NCI-H187 (cell line): ENCODE results near the gene SLIT1.

Experiments
- DNase-seq, 2 experiments: peaks; one replicate each; lab custom pipeline; 2025; lab: John Stamatoyannopoulos, UW

Gene SLIT1

DNA sequence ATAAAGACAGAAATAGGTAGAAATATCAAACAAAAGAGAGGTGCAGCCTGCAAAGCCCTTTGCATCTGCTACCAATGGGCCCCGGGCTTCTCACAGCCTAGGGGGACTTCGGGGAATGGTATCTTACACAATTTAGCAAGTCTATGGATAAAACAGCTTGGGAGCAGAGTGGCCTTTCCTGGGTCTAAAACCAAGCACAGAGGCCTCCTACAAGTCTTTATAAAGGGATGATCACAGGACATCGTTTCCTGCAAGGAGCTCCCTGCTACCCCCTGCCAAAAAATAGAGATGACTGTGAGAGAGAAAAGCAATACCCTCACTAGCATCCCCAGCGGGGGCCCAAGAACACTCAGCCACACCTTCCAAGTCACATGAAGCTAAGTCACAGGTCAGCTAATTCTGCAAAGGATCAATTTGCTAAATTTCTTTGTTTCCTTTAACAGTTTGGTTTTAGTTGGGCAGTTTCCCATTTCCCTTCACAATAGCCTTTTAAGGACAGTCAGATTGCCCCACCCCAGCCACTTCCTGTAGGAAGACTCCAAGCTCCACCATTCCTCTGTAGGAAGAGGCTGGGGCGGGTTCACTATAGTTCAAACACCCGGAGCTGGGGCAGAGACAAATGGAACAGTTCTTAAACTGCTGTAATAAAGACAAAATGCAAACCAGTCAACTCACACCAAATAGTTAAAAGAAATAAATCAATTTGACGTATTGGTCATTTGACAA is 105.5 kb downstream of the SLIT1 start:
- no peak for DNase-seq

DNA sequence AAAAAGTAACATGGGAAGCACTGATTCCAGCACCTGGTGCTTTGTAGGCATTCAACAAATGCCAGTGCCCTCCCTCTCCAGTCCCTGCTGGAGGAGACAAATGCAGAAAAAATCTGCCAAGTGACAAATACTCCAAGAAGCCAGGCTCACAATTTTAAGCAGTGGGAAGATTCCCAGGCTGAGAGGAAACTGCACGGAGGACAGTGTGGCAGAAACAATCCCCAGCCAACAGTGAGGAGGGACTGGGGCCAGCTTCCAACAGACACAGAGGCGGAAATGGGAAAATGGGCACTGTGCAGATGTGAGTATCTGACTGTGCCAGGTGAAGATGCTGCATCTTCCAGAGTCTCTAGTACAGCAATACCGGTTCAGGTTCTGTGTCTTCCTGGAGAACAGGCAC is 106.3 kb downstream of the SLIT1 start:
- no peak for DNase-seq

DNA sequence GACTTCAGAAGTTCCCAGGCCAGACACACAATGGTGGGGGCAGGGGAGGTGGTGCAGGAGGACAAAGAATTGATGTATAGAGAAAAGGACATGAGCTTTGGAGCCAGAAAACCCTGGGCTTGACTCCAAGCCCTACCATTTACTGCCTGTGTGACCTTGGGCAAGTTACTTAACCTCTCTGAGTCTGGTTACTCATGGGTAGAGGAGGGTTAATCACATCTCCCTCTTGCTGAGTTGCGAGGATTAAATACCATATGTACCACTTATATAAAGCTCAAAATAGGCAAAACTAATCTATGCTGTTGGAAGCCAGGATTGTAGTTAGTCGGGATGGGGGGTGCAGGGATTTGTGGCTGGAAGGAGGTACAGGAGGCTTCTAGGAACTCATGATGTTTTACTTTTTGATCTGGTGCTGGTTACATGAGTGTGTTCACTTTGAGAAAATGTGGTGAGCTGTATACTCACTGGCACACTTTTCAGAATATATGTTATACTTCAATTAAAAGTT is 106.8 kb downstream of the SLIT1 start:
- no peak for DNase-seq

DNA sequence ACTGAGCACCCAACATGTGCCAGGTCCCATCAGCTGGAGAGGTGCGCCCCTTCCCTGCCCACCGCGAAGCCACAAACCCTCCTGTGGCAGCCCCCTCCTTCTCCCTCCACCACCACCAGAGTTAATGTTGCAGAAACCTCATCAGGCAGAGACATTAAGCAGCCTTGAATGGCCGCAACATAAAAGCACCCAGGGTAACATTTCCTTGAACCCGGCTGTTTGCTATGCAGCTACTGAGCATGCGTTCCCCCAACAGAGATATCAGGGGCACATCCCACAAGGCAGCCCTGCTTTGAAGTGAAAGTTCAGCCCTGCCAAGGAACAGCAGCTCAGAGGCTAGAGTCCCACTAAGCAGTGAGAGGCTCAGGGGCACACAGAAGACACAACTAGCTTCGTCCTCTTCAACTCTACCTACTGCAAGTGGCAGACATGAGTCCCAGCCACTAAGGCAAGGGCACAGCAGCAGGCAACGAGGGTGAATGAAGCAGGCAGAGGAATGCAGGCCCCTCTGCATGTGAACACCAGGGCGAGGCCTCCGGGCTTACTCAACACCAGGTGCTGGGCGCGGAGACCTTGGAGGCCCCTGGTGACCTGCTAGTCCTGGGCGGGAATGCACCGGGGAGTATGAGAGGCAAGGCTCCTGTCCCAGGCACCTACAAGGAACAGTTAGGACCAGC is 107.4 kb downstream of the SLIT1 start:
- no peak for DNase-seq

DNA sequence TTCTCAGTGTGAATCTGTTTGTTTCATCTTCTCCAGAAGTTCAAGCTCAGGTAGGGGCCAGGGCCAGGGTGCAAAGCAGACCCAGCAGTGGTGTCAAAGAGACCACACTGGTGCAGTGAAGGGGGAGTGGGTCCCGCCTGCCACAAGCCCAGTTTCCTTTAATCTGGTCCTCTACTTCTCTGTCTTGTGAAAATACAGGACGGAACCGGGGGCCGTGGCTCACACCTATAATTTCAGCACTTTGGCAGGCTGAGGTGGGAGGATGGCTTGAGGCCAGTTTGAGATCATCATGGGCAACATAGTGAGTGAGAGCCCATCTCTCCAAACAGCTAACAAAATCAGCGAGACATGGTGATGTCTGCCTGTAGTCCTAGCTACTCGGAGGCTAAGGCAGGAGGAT is 109.0 kb downstream of the SLIT1 start:
- no peak for DNase-seq

DNA sequence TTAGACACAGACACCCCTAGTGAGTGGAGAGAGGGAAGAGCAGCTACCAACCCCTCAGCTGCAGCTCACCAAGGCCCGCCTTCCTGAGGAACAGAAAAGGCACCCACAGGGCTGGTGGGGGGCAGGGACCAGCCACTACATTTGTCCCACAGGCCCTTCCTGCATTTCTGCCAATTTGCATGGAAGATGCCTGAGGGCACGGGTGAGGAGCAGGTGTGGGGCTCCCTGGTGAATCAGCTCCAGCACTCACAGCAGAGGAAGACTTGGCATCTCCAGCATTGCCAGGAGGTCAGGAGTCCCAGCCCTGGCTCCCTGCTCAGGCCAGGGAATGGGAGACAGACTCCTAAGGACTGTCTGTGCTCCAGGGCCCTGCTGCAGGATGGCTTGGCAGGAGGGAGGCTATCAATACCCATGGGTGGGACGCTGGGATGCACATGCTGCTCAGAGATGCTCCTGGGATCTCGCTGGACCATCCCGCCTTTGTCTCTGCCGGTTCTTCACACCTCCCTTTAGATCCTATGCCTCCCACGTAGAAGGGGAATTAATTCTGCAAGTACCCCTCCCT is 109.7 kb downstream of the SLIT1 start:
- DNase-seq, result no peak

DNA sequence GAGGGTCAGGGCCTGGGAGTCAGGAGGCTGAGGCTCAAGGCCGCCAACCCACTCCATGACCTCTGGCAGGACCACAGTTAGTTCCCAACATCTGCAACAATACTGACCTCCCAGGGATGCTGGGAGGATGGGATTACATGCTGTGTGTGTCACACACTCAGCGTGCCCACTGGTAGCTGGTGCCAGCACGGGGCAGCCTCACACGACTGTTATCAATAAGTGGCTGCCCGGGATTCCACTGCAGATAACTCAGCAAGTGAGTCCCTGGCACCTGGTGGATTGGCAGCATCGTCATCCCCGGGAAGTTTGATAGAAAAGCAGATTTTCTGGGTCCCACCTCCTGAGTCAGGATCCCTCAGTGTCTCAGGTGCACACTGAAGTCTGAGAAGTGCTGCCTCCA is 110.3 kb downstream of the SLIT1 start:
- no peak for DNase-seq

DNA sequence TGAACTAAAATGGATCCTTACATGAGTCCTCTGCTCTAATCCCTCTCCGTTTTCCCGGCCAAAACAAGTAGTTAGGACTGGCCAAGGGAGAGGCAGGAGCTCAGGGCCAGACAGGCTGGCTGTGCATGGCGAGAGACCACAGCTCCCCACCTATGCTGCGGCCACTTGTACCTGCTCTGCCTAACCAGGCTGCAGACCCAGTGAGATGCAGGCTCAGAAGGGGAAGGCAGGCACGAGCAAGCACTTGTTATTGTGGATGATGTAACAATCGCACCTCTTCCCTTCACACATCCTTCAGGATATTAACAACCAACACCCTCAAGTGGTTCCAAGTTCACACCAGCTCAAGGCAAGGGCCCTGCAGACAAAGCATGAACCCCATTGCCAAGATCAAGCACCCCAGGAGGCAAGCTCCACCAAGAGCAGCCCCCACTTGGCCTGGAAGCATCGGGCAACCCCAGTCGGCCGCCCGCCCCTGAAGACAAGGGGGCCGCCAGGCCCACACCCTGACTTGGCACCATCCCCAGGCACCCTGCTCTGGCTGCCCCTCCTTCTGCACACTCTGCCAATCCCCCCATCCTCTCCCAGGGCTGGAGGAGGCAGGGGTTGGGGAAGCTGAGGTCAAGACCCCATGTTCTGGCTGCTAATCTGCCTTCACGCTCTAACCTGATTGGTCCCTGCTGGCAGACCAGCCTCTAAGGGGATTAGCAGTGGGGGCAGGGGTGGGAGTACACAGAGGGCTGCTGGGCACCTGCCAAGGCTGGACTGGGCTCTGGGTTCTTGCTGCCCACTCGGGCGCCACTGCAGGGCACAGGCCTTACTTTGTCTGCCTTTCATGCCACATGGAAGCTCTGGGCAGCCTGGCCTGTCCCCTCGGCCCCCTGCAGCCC is 111.3 kb downstream of the SLIT1 start:
- no peak for DNase-seq

DNA sequence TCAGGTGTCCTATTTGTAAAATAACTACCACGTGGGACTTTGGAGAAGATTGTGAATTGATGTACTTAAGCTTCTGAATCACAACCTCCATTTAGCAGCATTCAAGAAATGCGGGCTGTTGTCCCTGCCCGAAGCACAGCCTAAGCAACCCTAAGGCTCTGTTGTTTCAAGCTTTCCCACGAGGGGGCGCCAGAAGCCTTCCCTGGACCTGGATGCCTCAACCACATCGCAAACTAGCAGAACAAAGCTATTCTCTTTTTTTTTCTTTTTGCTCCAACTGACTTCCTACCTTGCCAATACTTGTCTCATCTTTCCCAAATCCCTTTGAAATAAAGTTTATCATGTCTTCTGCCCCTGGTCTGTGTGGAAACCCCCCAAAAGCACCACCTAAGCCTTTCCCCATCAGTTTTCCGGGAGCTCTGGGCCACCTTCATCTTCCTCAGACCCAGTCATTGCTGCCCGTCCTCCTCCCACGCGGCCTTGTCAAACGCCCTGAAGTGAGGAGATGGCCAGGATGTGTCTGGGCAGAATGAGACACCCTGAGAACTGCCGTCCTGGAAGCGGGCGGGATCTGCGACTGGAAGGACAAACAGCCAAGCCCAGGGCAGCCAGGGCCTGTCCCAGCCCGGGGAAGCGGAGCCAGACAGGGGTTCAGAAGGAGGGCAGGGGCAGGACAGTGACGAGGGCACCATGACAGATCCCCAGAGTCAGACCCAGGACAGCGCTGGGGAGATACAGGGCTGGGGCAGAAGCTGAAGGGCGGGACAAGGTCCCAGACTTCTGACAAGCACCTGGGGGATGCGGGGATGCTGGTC is 112.7 kb downstream of the SLIT1 start:
- peak; percentile 24 to 51 for DNase-seq

DNA sequence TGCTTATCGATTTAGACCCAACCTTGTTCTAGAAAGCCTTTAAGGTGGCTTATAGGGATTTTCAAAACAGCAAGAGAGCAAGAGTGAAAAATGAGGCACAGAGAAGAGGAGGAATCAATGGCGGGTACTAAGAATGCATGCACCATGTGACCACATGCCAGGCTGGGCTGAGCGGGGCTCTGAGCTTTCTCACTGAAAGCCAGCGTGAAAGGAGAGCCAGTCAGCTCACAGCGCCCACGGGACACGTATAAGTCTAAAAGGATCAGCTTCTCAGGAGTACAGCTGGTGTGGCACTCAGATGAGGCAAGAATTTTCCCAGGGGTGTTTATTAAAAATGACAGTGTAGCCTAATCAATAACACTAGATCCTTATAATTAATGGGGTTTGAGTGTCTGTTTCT is 114.3 kb downstream of the SLIT1 start:
- no peak for DNase-seq

DNA sequence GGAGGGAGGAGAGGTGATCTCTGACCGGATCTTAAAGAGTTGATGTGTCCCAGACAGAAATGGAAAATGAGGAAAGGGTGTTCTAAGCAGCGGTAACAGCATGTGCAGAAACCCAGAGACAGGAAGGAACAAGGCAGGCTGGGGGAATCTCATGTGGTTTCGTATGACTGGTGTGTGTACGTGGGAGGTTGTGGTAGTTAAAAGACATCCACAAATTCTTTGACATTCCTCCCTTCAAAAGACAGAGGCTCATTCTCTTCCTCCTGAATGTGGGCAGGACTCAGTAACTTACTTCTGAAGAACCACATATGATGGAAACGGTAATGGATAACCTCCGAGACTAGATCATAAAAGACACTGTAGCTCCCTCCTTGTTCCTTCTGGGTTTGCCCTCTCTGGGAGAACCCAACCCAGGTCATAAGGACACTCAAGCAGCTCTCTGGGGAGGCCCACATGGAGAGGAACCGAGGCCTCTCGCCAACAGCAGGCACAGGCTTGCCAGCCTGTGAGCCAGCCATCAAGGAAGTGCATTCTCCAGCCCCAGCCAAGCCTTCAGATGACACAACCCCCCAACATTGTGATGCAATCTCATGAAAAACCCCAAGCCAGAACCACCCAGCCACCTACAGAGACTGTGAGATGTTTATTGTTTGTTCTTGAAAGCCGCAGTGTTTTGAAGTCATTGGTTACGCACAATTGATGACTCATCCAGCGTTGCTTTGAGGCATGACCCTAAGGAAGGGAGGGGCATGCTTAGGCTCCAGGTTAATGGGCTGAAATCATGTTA is 116.0 kb downstream of the SLIT1 start:
- DNase-seq, result no peak

DNA sequence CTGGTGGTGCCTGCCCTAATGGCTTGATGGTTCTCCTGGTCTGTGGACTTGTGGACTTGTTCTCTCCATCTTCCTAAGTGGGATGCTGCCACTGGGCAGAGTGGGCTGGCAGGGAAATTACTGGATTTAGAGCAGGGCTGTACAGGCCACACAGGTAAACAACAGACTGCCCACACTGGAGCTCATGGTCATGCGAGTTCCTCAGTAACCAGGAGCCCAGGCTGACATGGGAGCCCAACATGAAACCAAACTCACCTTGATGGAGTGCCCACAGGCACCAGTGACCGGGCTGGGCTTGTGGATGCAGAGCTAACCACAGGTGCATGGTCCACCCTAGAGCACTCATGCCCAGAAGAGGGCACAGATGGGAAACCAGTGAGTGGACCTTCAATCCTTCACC is 116.7 kb downstream of the SLIT1 start:
- no peak for DNase-seq

DNA sequence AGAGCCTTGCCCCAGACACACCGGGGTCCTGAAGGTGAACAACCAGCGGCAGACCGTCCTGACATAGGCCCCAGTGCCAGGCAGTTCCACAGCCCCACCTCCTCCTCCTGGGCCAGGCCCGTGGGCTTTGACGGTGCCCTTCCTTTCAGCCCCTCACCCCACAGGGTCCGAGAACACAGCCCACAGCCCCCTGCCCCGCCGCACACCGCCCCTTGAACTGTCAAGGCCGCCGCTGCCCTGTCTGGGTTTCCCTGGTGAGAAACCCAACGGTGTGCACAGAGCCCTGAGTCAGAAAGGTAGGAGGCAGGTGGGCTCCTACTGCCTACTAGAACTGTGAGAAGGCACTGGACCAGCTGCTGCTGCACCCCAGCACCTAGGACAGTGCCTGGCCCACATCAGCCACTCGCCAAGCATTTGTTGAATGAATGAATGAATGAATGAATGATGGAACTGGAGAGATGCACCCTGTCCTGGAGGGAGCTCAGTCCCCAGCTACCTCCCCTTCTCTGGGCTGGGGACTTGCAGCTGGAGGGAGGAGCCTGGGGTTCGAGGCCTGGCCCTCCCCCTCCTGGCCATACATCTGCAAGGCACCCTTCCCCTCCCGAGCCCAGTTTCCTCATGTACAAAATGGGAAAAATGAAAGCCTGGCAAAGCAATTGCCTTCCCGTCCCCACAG is 117.9 kb downstream of the SLIT1 start:
- no peak for DNase-seq

DNA sequence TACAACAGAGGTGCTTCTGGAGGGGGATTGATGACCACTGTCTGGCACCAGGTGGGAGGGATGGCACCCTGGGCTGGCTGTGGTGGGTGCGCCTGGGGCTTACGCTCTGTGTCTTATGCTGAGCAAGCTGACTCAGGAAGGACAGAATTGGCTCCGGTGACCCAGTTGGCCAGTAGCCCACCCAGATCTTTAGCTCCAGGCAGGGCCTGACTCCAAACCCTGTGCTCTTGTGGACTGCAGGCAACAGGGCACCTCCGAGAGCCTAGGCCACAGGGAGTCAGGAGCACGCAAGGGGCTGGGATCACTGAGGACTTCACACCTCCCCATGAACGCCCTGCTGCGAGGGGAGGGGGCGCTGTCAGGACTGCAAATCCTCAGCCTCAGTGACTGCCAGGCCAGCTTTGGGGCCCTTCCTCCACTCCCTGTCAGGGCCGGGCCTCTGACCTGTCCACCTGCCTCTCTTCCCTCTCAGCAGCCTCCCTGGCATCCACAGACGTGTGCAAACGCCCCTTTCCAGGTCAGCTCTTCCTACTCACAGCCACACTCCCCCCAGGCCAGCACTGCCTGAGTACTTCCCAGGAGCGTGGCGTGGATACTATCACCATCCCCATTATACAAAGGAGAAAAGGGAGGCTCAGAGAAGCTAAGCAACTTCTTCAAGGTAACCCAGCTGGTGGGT is 118.7 kb downstream of the SLIT1 start:
- no peak for DNase-seq

DNA sequence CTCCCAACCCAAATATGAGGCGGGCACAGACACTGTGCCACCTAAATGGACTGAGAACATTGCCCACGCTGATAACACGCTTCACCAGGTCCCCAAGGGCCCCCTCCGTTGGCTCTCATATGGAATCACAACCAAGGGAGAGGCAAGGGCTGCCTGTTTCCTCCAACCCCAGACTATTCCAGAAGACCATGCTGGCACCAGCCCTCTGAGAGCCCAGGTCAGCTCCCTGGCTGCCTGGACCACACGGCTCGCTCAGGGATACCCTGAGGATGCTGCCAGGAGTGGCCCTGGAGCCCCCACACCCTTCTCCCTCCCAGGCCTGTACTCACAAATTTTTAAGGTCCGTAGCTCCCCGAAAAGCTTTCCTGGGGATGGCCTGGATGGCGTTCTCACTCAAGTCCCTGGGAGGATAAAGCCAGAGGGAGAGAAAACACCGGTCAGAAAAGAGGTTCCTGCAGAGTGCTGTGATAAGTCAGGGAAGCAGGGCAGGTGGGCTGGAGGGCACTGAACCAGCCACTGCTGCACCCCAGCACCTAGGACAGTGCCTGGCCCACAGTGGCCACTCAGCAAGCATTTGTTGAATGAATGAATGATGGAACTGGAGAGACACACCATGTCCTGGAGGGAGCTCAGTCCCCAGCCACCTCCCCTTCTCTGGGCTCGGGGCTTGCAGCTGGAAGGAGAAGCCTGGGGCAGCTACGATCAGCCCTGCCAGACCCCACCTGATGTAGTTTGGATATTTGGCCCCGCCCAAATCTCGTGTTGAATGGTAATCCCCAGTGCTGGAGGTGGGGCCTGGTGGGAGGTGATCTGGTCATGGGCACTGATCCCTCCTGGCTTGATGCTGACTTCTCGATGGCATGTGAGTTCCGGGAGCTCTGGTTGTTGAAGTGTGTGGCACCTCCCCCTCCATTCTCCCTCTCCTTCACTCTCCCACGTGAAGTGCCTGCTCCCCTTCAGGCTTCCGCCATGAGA is 119.8 kb downstream of the SLIT1 start:
- DNase-seq, result no peak

DNA sequence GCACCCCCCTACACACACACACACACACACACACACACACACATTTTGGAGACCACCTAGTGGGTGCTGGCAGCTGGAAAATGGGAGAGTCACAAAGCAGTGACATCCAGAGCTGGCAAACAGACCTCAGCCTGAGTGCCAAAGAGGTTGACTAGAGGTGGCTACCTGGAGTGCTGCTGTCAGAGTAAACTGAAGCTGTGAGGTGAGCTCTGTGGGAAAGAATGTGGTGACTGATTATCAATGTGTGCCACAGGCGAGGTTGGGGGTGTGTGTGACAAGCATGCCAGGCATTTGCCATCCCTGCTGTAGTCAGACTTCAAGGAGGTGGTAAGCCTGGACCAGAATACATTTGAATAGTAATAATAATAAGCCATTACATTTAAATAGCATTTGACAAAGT is 120.6 kb downstream of the SLIT1 start:
- DNase-seq, result no peak

DNA sequence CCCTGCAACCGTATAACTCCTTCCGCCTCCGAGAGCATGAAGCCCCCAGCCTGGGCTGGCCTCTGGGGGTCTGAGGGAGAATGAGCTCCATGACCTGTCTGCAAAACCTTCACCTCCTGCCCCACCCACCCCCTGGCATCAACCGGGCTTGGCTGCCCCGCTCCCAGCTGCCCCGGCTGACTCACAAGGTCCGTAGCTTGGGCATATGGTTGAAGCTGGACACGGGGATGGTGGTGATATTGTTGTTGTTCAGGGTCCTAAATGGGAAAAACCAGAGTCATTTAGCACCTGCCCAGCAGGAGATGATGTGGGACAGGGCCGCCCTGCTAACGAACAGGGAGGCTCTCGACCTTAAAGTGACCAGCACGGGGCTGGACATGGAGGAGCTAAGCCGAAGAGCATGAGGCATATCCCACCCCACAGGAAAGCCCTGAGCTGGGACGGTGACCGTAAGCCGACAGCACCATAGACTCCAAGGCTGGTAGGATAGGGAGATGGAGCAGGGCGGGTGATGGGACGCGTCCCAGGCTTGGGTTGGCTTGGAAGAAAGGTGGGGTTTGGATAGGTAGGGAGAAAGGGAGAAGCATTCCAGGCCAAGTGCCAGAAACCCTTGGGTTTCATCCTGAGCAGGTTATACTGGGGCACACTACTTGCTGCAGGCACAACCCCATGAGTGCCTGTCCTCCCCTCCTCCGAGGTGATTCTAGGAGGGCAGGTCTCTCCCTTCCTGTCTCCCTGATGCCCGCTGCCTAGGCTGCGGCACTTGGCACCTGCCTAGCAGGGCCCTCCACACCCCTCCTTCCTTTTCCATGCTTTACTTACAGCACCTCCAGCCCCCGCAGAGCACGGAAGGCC is 121.5 kb downstream of the SLIT1 start:
- no peak for DNase-seq
